RKO (cell line): ENCODE data around the gene DTWD1.
A peak's percentile ranks its signal among the peaks of the same experiment; 100 is the strongest.
"Not testable (repeated sequence)": the region's sequence is repeated elsewhere in the genome, so short reads cannot be mapped to it uniquely, and the experiment has no call there.

ENCODE experiments used
- DNase-seq: peaks from one replicate; pipeline ENCODE4 v3.0.0-alpha.2; 2016; ENCODE audit warnings: low spot score

Gene DTWD1

GRCh38 chr15:49645941-49646340 is 25.1 kb downstream of the DTWD1 start:
- peak; percentile 11 for DNase-seq

- no peak for DNase-seq
Observed at GRCh38 chr15:49646891-49647290, 26.0 kb downstream of the DTWD1 start.

- no peak for DNase-seq
Observed at GRCh38 chr15:49649987-49650386, 29.1 kb downstream of the DTWD1 start.

GRCh38 chr15:49650676-49651075 is 29.8 kb downstream of the DTWD1 start:
- no peak for DNase-seq

- DNase-seq: no peak
Observed at GRCh38 chr15:49652922-49653321, 32.1 kb downstream of the DTWD1 start.

GRCh38 chr15:49656734-49657133 is 35.9 kb downstream of the DTWD1 start:
- no peak for DNase-seq

- no peak for DNase-seq
Observed at GRCh38 chr15:49664716-49665115, 43.9 kb downstream of the DTWD1 start.

- not testable (repeated sequence) for DNase-seq
Observed at GRCh38 chr15:49666486-49666885, 45.6 kb downstream of the DTWD1 start.

GRCh38 chr15:49669288-49669687 is 48.4 kb downstream of the DTWD1 start:
- no peak for DNase-seq

GRCh38 chr15:49673861-49674260 is 53.0 kb downstream of the DTWD1 start:
- DNase-seq: no peak

- DNase-seq: no peak
Observed at GRCh38 chr15:49674370-49674769, 53.5 kb downstream of the DTWD1 start.

- DNase-seq: peak; percentile 78
Observed at GRCh38 chr15:49675041-49675440, 54.2 kb downstream of the DTWD1 start.

- no peak for DNase-seq
Observed at GRCh38 chr15:49678655-49679054, 57.8 kb downstream of the DTWD1 start.

GRCh38 chr15:49686599-49686998 is 65.8 kb downstream of the DTWD1 start:
- DNase-seq: peak; percentile 25

- no peak for DNase-seq
Observed at GRCh38 chr15:49688135-49688790, 67.4 kb downstream of the DTWD1 start.

- DNase-seq: no peak
Observed at GRCh38 chr15:49692514-49693090, 71.8 kb downstream of the DTWD1 start.

- DNase-seq: no peak
Observed at GRCh38 chr15:49693498-49693897, 72.7 kb downstream of the DTWD1 start.

GRCh38 chr15:49696433-49696832 is 75.6 kb downstream of the DTWD1 start:
- peak; percentile 34 for DNase-seq

- peak; percentile 7 for DNase-seq
Observed at GRCh38 chr15:49697121-49697520, 76.3 kb downstream of the DTWD1 start.

- not testable (repeated sequence) for DNase-seq
Observed at GRCh38 chr15:49702982-49703381, 82.1 kb downstream of the DTWD1 start.
